K562 (cell line): ENCODE measurements around the gene COL26A1. TPM values are rescaled to one million over a fixed set of nuclear protein-coding genes. Genes with fewer than 3 reads are reported as not detected.

Experiments used
- ATAC-seq: fragments of 200-7000 bp; cut with Tn5 transposase; 3 replicates; pipeline ENCODE4 v1.9.1; 2020; ENCODE audit warnings: moderate library complexity
- BruUV-seq: library from RNA; stranded (reverse); fragments of 400-500 nt; replicated peaks from 2 replicates; lab custom pipeline; 2021; lab: Mats Ljungman, UMichigan
- CTCF ChIA-PET: fragments of 300-600 bp; formaldehyde crosslinking; extraction: SDS; loops from one replicate; lab custom pipeline; 2021; ENCODE audit warnings: low intra/inter-chr PET ratio; lab: Yijun Ruan, JAX
- POLR2A ChIA-PET: fragments of 300-600, 350-650 bp; sonication (Branson Sonifier 250); formaldehyde crosslinking; extraction: SDS; loops from one replicate; lab custom pipeline; 2021; ENCODE audit warnings: antibody characterized with exemption, inconsistent platforms; lab: Yijun Ruan, JAX
- DNase-seq, 4 experiments: peaks; one replicate each; pipeline versions ENCODE4 v3.0.0 to v3.0.0-alpha.2; 2011 to 2018; ENCODE audit warnings: low spot score in 3 of 4, mixed read lengths in 3 of 4; ENCODE audit errors: extremely low read depth in 1 of 4
- FAIRE-seq: peaks from 2 replicates; lab custom pipeline; 2011; peaks lifted over from hg19 to GRCh38; lab: Jason Lieb, UNC
- H2AFZ ChIP-seq: 2 replicates; pipeline ENCODE4 v1.6.0; 2011; ENCODE audit warnings: low read depth, low read length, control low read depth, inconsistent platforms
- H3K27ac ChIP-seq: fragments of 200-600 bp; 3 replicates; pipeline ENCODE4 v1.8.0; 2011; ENCODE audit warnings: low read depth, mild to moderate bottlenecking, control low read depth, inconsistent platforms, low read length, moderate library complexity, mixed read lengths; ENCODE audit errors: extremely low read depth
- H3K27me3 ChIP-seq, 2 experiments: fragments of 300-600 bp in 1 of 2; 2 replicates in 1 of 2; 3 replicates in 1 of 2; pipeline versions ENCODE4 v1.6.0 to v1.8.0; 2011; ENCODE audit warnings: inconsistent platforms in 2 of 2, low read length in 2 of 2, mild to moderate bottlenecking in 1 of 2, mixed read lengths in 1 of 2, moderate library complexity in 1 of 2; ENCODE audit not compliant: control insufficient read depth in 2 of 2, insufficient read depth in 2 of 2
- H3K36me3 ChIP-seq: fragments of 300-600 bp; 3 replicates; pipeline ENCODE4 v1.8.0; 2011; ENCODE audit warnings: mild to moderate bottlenecking, low read length, inconsistent platforms; ENCODE audit not compliant: control insufficient read depth, insufficient read depth
- H3K4me1 ChIP-seq, 2 experiments: fragments of 200-600 bp in 1 of 2; replicated peaks in 1 of 2; 2 replicates in 1 of 2; 3 replicates in 1 of 2; pipeline versions ENCODE4 v1.5.1 to v1.8.0; 2011; ENCODE audit warnings: inconsistent platforms in 2 of 2, low read length in 2 of 2, mild to moderate bottlenecking in 1 of 2, mixed read lengths in 1 of 2, moderate library complexity in 1 of 2; ENCODE audit not compliant: control insufficient read depth in 2 of 2, insufficient read depth in 2 of 2
- H3K4me2 ChIP-seq: 2 replicates; pipeline ENCODE4 v1.6.1; 2011; ENCODE audit warnings: low read length, control low read depth, inconsistent platforms, mixed read lengths; ENCODE audit not compliant: insufficient read depth
- H3K4me3 ChIP-seq: fragments of 200-600 bp; sonication (generic), shearing (Covaris generic); 2 replicates; pipeline ENCODE4 v1.5.1; 2016; ENCODE audit warnings: control low read depth, inconsistent platforms
- H3K79me2 ChIP-seq: fragments of 200-600 bp; 3 replicates; pipeline ENCODE4 v1.8.0; 2011; ENCODE audit warnings: low read length, inconsistent platforms; ENCODE audit not compliant: control insufficient read depth, insufficient read depth
- H3K9ac ChIP-seq, 2 experiments: 2 replicates each; pipeline versions ENCODE4 v1.6.0 to v1.6.1; 2011; ENCODE audit warnings: low read depth in 2 of 2, low read length in 2 of 2, control low read depth in 1 of 2, inconsistent platforms in 1 of 2, mild to moderate bottlenecking in 1 of 2, mixed read lengths in 1 of 2; ENCODE audit not compliant: insufficient read depth in 1 of 2
- H3K9me1 ChIP-seq: one replicate; pipeline ENCODE4 v1.6.0; 2011; ENCODE audit warnings: inconsistent platforms, mild to moderate bottlenecking, low read length, moderate library complexity; ENCODE audit not compliant: control insufficient read depth, insufficient read depth
- H3K9me3 ChIP-seq: replicated peaks from 2 replicates; pipeline ENCODE4 v1.5.1; 2011; ENCODE audit warnings: low read depth, low read length, inconsistent platforms; ENCODE audit not compliant: control insufficient read depth, insufficient read depth
- H4K20me1 ChIP-seq: replicated peaks from 2 replicates; pipeline ENCODE4 v1.6.1; 2011; ENCODE audit warnings: low read length, inconsistent platforms, mixed read lengths; ENCODE audit not compliant: control insufficient read depth, insufficient read depth
- GABPB1 ChIP-seq: sonication (generic); formaldehyde crosslinking; IDR thresholded peaks from 2 replicates; pipeline ENCODE4 v1.8.0; 2022; ENCODE audit warnings: mild to moderate bottlenecking, missing genetic modification reagents
- PHTF2 ChIP-seq: fragments of 250-450 bp; sonication (Bioruptor Pico); IDR thresholded peaks from 2 replicates; pipeline ENCODE4 v1.5.0; 2021; ENCODE audit warnings: mild to moderate bottlenecking
- RFX1 ChIP-seq: fragments of 450-650 bp; IDR thresholded peaks from 2 replicates; pipeline ENCODE4 v1.6.1; 2016; ENCODE audit warnings: mild to moderate bottlenecking, moderate library complexity
- ZNF316 ChIP-seq: fragments of 450-650 bp; IDR thresholded peaks from 2 replicates; pipeline ENCODE4 v1.6.1; 2016
- WGBS: fragments of 100-300 bp; shearing (Covaris generic); methylation state at CpG from one replicate; pipeline ENCODE4 v1.1.6; 2016; ENCODE audit warnings: low coverage, mixed read lengths; ENCODE audit not compliant: insufficient coverage; ENCODE audit errors: missing lambda C conversion rate; 5-methylcytosine and 5-hydroxymethylcytosine counted together
- in situ Hi-C: fragments of 300-500 bp; cut with MboI; formaldehyde crosslinking; loops from 4 replicates; pipeline ENCODE4 v1.15.0; 2018; ENCODE audit warnings: inconsistent platforms, mixed read lengths
- intact Hi-C: fragments of 100-400 bp; cut with micrococcal nuclease; formaldehyde crosslinking; loops from 2 replicates; pipeline ENCODE4 v1.14.2; 2022
- polyA plus RNA-seq, 8 experiments: library from polyadenylated mRNA; depleted of rRNA in 4 of 8; stranded (reverse) in 5 of 8; unstranded in 3 of 8; fragments of >200 nt; fragmentation: Nextera tagmentation in 2 of 8; fragmentation: Illumina TruSeq in 1 of 8; extraction: Ambion mirVana in 2 of 8; extraction: Trizol in 1 of 8; gene quantifications; 2 replicates each; pipeline versions ENCODE4 v1.2.1 to v1.2.3, GENCODE V29; 2011 to 2014; ENCODE audit warnings: inconsistent platforms in 1 of 8, missing spikeins in 1 of 8
- total RNA-seq, 7 experiments: library from RNA; depleted of rRNA in 6 of 7; stranded (reverse); fragments of >200 nt in 6 of 7; fragmentation: Illumina TruSeq in 2 of 7; extraction: Trizol in 2 of 7; gene quantifications; 2 replicates each; pipeline versions ENCODE4 v1.2.1 to v1.2.3, GENCODE V29; 2011 to 2021; ENCODE audit warnings: low replicate concordance in 1 of 7

COL26A1 gene
- total and polyA plus RNA-seq, 9 of the 15 experiments (the other 6 are each of a cell fraction or from before 2014, with no cell fraction given), result 0.04 to 0.39 (median 0.07) TPM; not detected in 5

DNA sequence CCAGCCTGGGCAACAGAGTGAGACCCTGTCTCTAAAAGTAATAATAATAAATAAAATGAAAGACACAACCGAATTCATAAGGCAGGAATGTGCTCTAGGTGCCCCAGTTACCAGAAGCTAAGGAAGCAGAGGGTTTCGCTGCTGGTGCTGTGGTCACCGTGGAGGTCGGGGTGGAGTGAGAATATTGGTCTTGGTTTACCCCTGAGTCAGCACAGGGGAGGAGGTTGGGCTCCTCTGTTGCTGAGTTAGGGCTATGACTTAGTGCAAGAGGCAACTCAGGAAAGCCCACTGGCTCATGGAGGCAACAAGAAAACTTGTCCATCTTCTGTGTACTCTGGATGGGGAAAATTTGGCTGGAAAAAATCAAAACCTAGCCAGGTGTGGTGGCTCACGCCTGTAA lies 149.3 kb downstream of the COL26A1 start:
- Histone ChIP-seq H3K9ac (no peak overlapping the region), H3K27me3 (peaks cover 23 to 78% of the 10 kb centered on the region in 2 experiments; a peak in 4 of 5 replicates), H3K4me2 (no peak overlapping the region), H3K4me3 (no peak overlapping the region), H3K79me2 (no peaks in the 10 kb centered on the region), H3K4me1 (no peaks in the 10 kb centered on the region; a peak in 1 of 5 replicates), H3K36me3 (no peaks in the 10 kb centered on the region), H2AFZ (no peak overlapping the region), H3K9me3 (no peaks in the 10 kb centered on the region), H3K9me1 (no peaks in the 10 kb centered on the region), H4K20me1 (0 out of 2 replicates have a peak, but pooled peaks cover 3% of the 10 kb centered on the region), H3K27ac (no peak overlapping the region)
- ChIA-PET POLR2A (interaction anchor here (0.6 to 1.2 kb wide), 2 partner anchors 203 to 389 kb away, joined by 3 read pairs; no protein-coding TSS in a partner anchor), CTCF (no interaction called here)
- in situ Hi-C loops (no loop called here), intact Hi-C loops (no loop called here)
- 0% methylated on average over 5 of the region's 5 CpGs for WGBS
- no peak for ATAC-seq
- no peak for DNase-seq
- no TSS peak for BruUV-seq
- TF ChIP-seq GABPB1, result no peak
- 0 out of 2 replicates have a peak, but pooled peaks have one; percentile 10 for TF ChIP-seq ZNF316
- no peak for FAIRE-seq

DNA sequence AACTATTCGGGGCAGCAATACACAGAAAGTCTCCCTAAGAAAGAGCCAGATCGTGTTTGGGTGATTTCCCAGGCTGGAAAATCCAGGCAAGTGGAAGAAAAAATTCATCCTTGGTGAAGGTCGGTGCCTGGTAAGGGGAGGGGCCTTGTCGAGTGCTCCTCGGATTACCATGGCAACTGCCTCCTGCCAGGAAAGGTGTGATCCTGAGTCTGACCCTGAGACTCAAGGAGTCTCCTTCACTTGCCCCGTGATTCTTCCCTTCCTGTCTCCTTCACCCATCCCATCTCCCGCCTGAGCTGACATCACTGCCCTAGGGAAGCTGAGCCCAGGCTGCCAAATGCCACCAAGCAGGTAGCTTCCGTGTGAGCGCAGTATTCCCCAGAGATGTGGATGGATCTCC lies 154.2 kb downstream of the COL26A1 start:
- no peaks in the 10 kb centered on the region for H3K36me3 ChIP-seq
- H3K79me2 ChIP-seq, result no peaks in the 10 kb centered on the region
- peaks cover 3% of the 10 kb centered on the region for H3K9me1 ChIP-seq
- H3K9ac ChIP-seq, result no peak overlapping the region
- WGBS, result 16% methylated on average over 9 of the region's 9 CpGs
- BruUV-seq, result no TSS peak
- no peaks in the 10 kb centered on the region for H3K9me3 ChIP-seq
- H3K27ac ChIP-seq, result no peak overlapping the region
- intact Hi-C loops, result no loop called here
- FAIRE-seq, result no peak
- H3K4me2 ChIP-seq, result no peak overlapping the region; the same call in 1 of the 2 replicates
- no peak for ATAC-seq
- no peaks in the 10 kb centered on the region; the same call in 1 of the 2 replicates for H4K20me1 ChIP-seq
- H2AFZ ChIP-seq, result peak overlapping the region; percentile 14; the same call in 1 of the 2 replicates
- no peak for DNase-seq
- H3K4me3 ChIP-seq, result no peak overlapping the region
- no peak for TF ChIP-seq PHTF2 (CRISPR knock-in tag)
- TF ChIP-seq RFX1, result peak; percentile 65
- ChIA-PET CTCF (no interaction called here), POLR2A (interaction anchor here (0.6 to 1.9 kb wide), 6 partner anchors 17 to 787 kb away, joined by 3 to 6 read pairs (median 4); no protein-coding TSS in a partner anchor)
- H3K4me1 ChIP-seq, result no peaks in the 10 kb centered on the region; a peak in 3 of 5 replicates
- in situ Hi-C loops, result no loop called here
- H3K27me3 ChIP-seq, result peaks cover 16 to 67% of the 10 kb centered on the region in 2 experiments; a peak in 4 of 5 replicates
